PC-9 (cell line): Measurements from ENCODE around the gene SYNPR. TPM values are rescaled to one million over a fixed set of nuclear protein-coding genes. Genes with fewer than 3 reads are reported as not detected.

Experiments
- BruUV-seq: library from RNA; stranded (reverse); fragments of 400-500 nt; replicated peaks from 2 replicates; lab custom pipeline; 2021; lab: Mats Ljungman, UMichigan
- CTCF ChIA-PET: fragments of 300-600 bp; sonication (Branson Sonifier 250); formaldehyde crosslinking; loops from one replicate; lab custom pipeline; 2022; ENCODE audit warnings: antibody characterized with exemption; lab: Charles Lee
- POLR2A ChIA-PET: fragments of 300-600 bp; sonication (Branson Sonifier 250); formaldehyde crosslinking; loops from one replicate; lab custom pipeline; 2022; ENCODE audit warnings: antibody characterized with exemption; ENCODE audit not compliant: unreplicated experiment; lab: Charles Lee
- DNase-seq, 2 experiments: peaks; one replicate each; pipeline versions ENCODE4 v3.0.0 to v3.0.0-alpha.2; 2015 to 2022; ENCODE audit warnings: mixed read lengths in 1 of 2
- H2AFZ ChIP-seq: fragments of 200-600 bp; sonication (generic); 2 replicates; pipeline ENCODE4 v1.8.1; 2017; ENCODE audit warnings: antibody characterized with exemption
- H3F3A ChIP-seq: fragments of 200-600 bp; sonication (generic); 2 replicates; pipeline ENCODE4 v1.8.1; 2017; ENCODE audit warnings: antibody characterized with exemption, mild to moderate bottlenecking, low read depth; ENCODE audit not compliant: insufficient read depth
- H3K27ac ChIP-seq: fragments of 200-600 bp; sonication (generic); 2 replicates; pipeline ENCODE4 v1.6.1; 2016; ENCODE audit warnings: mixed run types
- H3K27me3 ChIP-seq: fragments of 200-600 bp; sonication (generic); 2 replicates; pipeline ENCODE4 v1.6.1; 2016; ENCODE audit warnings: low read depth, mixed run types; ENCODE audit not compliant: insufficient read depth
- H3K36me3 ChIP-seq: fragments of 200-600 bp; sonication (generic); 2 replicates; pipeline ENCODE4 v1.6.1; 2016; ENCODE audit warnings: low read depth, mixed run types
- H3K4me1 ChIP-seq: fragments of 200-600 bp; sonication (generic); replicated peaks from 2 replicates; pipeline ENCODE4 v1.6.1; 2016; ENCODE audit warnings: mixed run types; ENCODE audit not compliant: insufficient read depth
- H3K4me2 ChIP-seq: fragments of 200-600 bp; sonication (generic); 2 replicates; pipeline ENCODE4 v1.6.1; 2017; ENCODE audit warnings: mixed run types
- H3K4me3 ChIP-seq: fragments of 200-600 bp; sonication (generic); 2 replicates; pipeline ENCODE4 v1.6.1; 2016; ENCODE audit warnings: mixed run types
- H3K79me2 ChIP-seq: fragments of 200-600 bp; sonication (generic); 2 replicates; pipeline ENCODE4 v1.6.1; 2017; ENCODE audit warnings: low read depth, mixed run types
- H3K9me2 ChIP-seq: fragments of 200-600 bp; sonication (generic); 2 replicates; pipeline ENCODE4 v1.8.1; 2017; ENCODE audit warnings: mild to moderate bottlenecking; ENCODE audit not compliant: insufficient read depth
- H3K9me3 ChIP-seq: fragments of 200-600 bp; sonication (generic); 2 replicates; pipeline ENCODE4 v1.8.1; 2016; ENCODE audit warnings: low read depth; ENCODE audit not compliant: insufficient read depth
- H4K20me1 ChIP-seq: fragments of 200-600 bp; sonication (generic); 2 replicates; pipeline ENCODE4 v1.8.1; 2017; ENCODE audit not compliant: insufficient read depth
- EZH2 ChIP-seq: fragments of 200-600 bp; sonication (generic); IDR thresholded peaks from 2 replicates; pipeline ENCODE4 v1.8.0; 2017; ENCODE audit warnings: antibody characterized with exemption, low read depth
- intact Hi-C: fragments of 100-400 bp; cut with micrococcal nuclease; formaldehyde crosslinking; loops from one replicate; pipeline ENCODE4 v1.10.0; 2022; ENCODE audit not compliant: unreplicated experiment
- total RNA-seq: library from RNA; stranded (reverse); gene quantifications from 2 replicates; pipeline ENCODE4 v1.2.3, GENCODE V29; 2021
- TF ChIP-seq, protein P1 (sequence below): fragments of 200-600 bp; sonication (generic); conservative IDR thresholded peaks from 2 replicates; pipeline ENCODE4 v1.6.1; 2017; ENCODE audit warnings: mixed run types, antibody characterized with exemption, mild to moderate bottlenecking, moderate library complexity

Gene SYNPR
- total RNA-seq, 1 experiment from 2014 or later = not detected

- CTCF ChIA-PET = no interaction called here
- intact Hi-C loops = no loop called here
- BruUV-seq = no TSS peak
Observed at GRCh38 chr3:63387568-63387967, 109.5 kb downstream of the SYNPR start.

GRCh38 chr3:63390710-63391230 lies 112.7 kb downstream of the SYNPR start:
- Histone ChIP-seq H3F3A (no peaks in the 10 kb centered on the region), H4K20me1 (no peaks in the 10 kb centered on the region), H3K27me3 (no peaks in the 10 kb centered on the region), H3K36me3 (no peaks in the 10 kb centered on the region), H2AFZ (no peak overlapping the region), H3K4me1 (no peaks in the 10 kb centered on the region), H3K79me2 (no peaks in the 10 kb centered on the region), H3K27ac (no peak overlapping the region), H3K9me2 (no peaks in the 10 kb centered on the region), H3K4me3 (no peak overlapping the region), H3K4me2 (no peak overlapping the region), H3K9me3 (no peaks in the 10 kb centered on the region)
- TF ChIP-seq EZH2 = no peak
- TF ChIP-seq, protein P1, sequence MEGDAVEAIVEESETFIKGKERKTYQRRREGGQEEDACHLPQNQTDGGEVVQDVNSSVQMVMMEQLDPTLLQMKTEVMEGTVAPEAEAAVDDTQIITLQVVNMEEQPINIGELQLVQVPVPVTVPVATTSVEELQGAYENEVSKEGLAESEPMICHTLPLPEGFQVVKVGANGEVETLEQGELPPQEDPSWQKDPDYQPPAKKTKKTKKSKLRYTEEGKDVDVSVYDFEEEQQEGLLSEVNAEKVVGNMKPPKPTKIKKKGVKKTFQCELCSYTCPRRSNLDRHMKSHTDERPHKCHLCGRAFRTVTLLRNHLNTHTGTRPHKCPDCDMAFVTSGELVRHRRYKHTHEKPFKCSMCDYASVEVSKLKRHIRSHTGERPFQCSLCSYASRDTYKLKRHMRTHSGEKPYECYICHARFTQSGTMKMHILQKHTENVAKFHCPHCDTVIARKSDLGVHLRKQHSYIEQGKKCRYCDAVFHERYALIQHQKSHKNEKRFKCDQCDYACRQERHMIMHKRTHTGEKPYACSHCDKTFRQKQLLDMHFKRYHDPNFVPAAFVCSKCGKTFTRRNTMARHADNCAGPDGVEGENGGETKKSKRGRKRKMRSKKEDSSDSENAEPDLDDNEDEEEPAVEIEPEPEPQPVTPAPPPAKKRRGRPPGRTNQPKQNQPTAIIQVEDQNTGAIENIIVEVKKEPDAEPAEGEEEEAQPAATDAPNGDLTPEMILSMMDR = no peak
- POLR2A ChIA-PET = no interaction called here
- CTCF ChIA-PET = no interaction called here
- no TSS peak for BruUV-seq
- intact Hi-C loops = no loop called here
- no peak for DNase-seq

More at GRCh38 chr3:63387568-63387967, 109.5 kb downstream of the SYNPR start:
- no peak overlapping the region for H3K4me2 ChIP-seq
- no peaks in the 10 kb centered on the region for H3K79me2 ChIP-seq
- no peaks in the 10 kb centered on the region for H3K4me1 ChIP-seq
- no peak overlapping the region for H3K27ac ChIP-seq
- no peak for TF ChIP-seq EZH2
- TF ChIP-seq, protein P1 = no peak
- H2AFZ ChIP-seq = no peak overlapping the region
- H4K20me1 ChIP-seq = no peaks in the 10 kb centered on the region
- no peak for DNase-seq
- POLR2A ChIA-PET = no interaction called here
- no peaks in the 10 kb centered on the region for H3K9me2 ChIP-seq
- H3K36me3 ChIP-seq = no peaks in the 10 kb centered on the region
- H3K27me3 ChIP-seq = no peaks in the 10 kb centered on the region
- no peak overlapping the region for H3K4me3 ChIP-seq
- no peaks in the 10 kb centered on the region for H3K9me3 ChIP-seq
- no peaks in the 10 kb centered on the region for H3F3A ChIP-seq

GRCh38 chr3:63395960-63396359 lies 117.9 kb downstream of the SYNPR start:
- DNase-seq = no peak
- no peaks in the 10 kb centered on the region for H3K4me1 ChIP-seq
- no peaks in the 10 kb centered on the region for H3K9me3 ChIP-seq
- no peaks in the 10 kb centered on the region for H3K79me2 ChIP-seq
- no peaks in the 10 kb centered on the region for H3K36me3 ChIP-seq
- TF ChIP-seq, protein P1 = no peak
- TF ChIP-seq EZH2 = no peak
- no peak overlapping the region for H3K27ac ChIP-seq
- H3F3A ChIP-seq = no peaks in the 10 kb centered on the region
- no TSS peak for BruUV-seq
- no peak overlapping the region for H2AFZ ChIP-seq
- no peaks in the 10 kb centered on the region for H3K9me2 ChIP-seq
- POLR2A ChIA-PET = no interaction called here
- H4K20me1 ChIP-seq = no peaks in the 10 kb centered on the region
- intact Hi-C loops = no loop called here
- H3K4me3 ChIP-seq = no peak overlapping the region
- no peak overlapping the region for H3K4me2 ChIP-seq
- CTCF ChIA-PET = no interaction called here
- H3K27me3 ChIP-seq = no peaks in the 10 kb centered on the region
